Epithelial cell of proximal tubule (primary cell): ENCODE data around the gene ESPNL. TPM values are rescaled to one million over a fixed set of nuclear protein-coding genes. Genes with fewer than 3 reads are reported as not detected.
"Not testable (repeated sequence)": the region's sequence is repeated elsewhere in the genome, so short reads cannot be mapped to it uniquely, and the experiment has no call there.

ENCODE experiments used
- DNase-seq: peaks from one replicate; pipeline ENCODE4 v3.0.0-alpha.2; 2011; ENCODE audit warnings: low read depth
- H3K4me3 ChIP-seq: 2 replicates; pipeline ENCODE4 v1.5.1; 2011; ENCODE audit warnings: low read depth, mild to moderate bottlenecking, low read length
- CTCF ChIP-seq: conservative IDR thresholded peaks from 2 replicates; pipeline ENCODE4 v1.5.1; 2012; ENCODE audit warnings: low read depth, mild to moderate bottlenecking, low read length
- total RNA-seq: library from RNA; depleted of rRNA; stranded (reverse); fragments of >200 nt; gene quantifications from 2 replicates; pipeline ENCODE4 v1.2.3, GENCODE V29; 2015

ESPNL gene
- total RNA-seq, 1 donor from 2014 or later: 2.7 TPM

DNA sequence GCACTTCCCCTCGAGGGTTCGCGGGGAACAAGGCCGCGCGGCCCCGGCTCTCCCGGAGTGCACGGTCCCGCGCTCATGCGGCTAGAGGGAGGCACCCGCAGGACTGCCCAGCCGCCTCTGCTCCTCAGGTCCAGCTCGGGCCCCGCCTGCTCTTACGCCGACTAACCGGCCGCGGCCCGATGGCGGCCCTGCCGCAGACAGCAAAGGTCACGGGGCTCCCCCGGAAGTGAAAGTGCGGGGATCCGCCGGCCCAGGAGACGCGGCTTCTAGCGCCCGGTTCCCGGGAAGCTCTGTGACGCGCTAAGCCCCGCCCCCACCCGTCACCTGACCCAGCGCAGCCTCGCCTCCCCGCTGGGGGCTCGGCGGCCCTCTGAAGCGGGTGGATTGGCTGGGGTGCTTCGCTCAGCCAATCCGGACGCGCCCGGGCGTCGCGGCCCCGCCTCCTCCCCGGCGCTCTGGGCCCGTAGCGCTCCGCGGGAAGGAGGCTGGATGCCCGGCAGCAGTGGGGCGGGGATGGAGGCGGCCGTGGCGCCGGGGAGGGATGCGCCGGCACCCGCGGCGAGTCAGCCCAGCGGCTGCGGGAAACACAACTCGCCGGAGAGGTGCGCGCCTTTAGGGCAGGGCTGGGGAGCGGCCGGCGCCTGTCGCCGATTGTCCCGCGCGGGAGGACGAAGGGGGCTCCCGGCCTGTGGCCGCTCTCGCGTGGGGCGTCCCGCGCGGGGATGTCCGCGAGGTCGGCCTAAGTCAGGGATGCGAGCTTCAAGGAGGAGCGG lies 39.4 kb upstream of the ESPNL start, which contains the start of gene SCLY:
Gene SCLY, plus strand, starts transcription at position 460 of the 773 bp plus-strand sequence. Its CDS starts 54 bp downstream, at position 514.
- TF ChIP-seq CTCF: no peak
- peak within 1 kb of the TSS; percentile 75 for H3K4me3 ChIP-seq
- DNase-seq: peak; percentile 30

GRCh38 chr2:238061315-238062202 lies 38.6 kb upstream of the ESPNL start:
- DNase-seq: no peak
- peak overlapping the region; percentile 75 for H3K4me3 ChIP-seq
- TF ChIP-seq CTCF: no peak

- TF ChIP-seq CTCF: no peak
- DNase-seq: no peak
These were observed 36.5 kb upstream of the ESPNL start for GRCh38 chr2:238063414-238064189.

GRCh38 chr2:238064376-238064775 lies 35.8 kb upstream of the ESPNL start:
- DNase-seq: peak; percentile 29
- no peak for TF ChIP-seq CTCF

More at GRCh38 chr2:238063414-238064189, 36.5 kb upstream of the ESPNL start:
- no peak overlapping the region for H3K4me3 ChIP-seq

DNA sequence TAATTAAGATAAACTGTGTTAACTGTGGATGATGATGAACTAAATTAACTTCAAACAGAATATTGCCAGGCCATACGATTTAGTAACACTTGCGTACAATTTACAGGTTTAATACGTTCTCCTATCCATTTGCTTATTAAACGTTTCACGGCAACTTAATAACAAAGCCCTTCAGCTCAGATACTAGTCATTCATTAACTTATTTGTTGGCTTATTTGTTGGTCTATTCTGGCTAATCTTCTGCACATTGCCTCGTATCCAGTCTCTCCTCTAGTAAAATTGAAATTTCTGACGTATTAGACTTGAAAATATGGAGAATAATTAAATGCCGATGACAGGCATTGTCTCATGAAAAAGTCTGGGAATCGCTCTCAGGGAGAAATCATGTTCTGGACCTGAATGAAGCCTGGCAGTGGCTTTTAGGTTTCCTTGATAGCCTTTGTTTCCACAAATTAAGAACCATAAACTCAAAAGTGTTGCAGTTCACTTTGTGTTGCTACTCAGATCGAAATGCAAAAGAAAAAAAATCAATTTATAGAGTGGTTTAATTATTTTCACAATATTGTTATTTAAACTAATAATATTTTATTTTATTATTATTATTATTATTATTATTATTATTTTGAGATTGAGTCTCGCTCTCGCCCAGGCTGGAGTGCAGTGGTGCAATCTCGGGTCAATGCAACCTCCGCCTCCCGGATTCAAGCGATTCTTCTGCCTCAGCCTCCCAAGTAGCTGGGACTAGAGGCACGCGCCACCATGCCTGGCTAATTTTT lies 34.9 kb upstream of the ESPNL start:
- no peak for TF ChIP-seq CTCF
- peak overlapping the region; percentile 25 for H3K4me3 ChIP-seq
- no peak for DNase-seq

More at GRCh38 chr2:238064376-238064775, 35.8 kb upstream of the ESPNL start:
- H3K4me3 ChIP-seq: peak overlapping the region; percentile 25

DNA sequence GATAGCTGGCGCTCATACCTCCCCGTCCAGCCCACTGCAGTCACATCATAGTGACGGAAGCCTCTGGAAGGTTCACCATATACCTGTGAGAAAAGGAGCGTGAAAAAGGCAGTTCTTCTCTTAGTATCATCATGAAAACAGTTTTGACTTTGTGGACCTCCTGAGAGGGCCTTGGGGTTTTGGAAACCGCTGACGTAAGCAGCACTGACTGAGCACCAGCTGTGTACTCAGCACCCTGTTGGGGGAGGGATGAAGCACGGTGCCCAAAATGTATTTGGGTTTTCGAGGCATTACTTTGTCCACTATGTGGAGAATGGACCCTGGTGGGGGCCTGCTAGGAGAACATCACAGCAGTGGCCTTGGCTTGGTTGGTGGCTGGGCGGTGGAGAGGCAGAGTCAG lies 33.9 kb upstream of the ESPNL start:
- no peak for DNase-seq
- no peak overlapping the region for H3K4me3 ChIP-seq
- no peak for TF ChIP-seq CTCF

GRCh38 chr2:238066718-238067117 lies 33.4 kb upstream of the ESPNL start:
- H3K4me3 ChIP-seq, DNase-seq: not testable (repeated sequence)
